Colonic mucosa (tissue), 4 donors: ENCODE data around the gene ATP4A. TPM values are rescaled to one million over a fixed set of nuclear protein-coding genes. Genes with fewer than 3 reads are reported as not detected.

ENCODE experiments used
- DNase-seq: peaks from one replicate; pipeline ENCODE4 v3.0.0-alpha.2; 2020
- H3K27ac ChIP-seq: fragments of 200-600 bp; one replicate; pipeline ENCODE4 v1.8.0; 2021
- H3K27me3 ChIP-seq: fragments of 200-600 bp; one replicate; pipeline ENCODE4 v1.8.0; 2021
- H3K36me3 ChIP-seq: fragments of 200-600 bp; one replicate; pipeline ENCODE4 v1.8.0; 2021
- H3K4me1 ChIP-seq: fragments of 200-600 bp; one replicate; pipeline ENCODE4 v1.8.0; 2021; ENCODE audit warnings: mild to moderate bottlenecking
- H3K4me3 ChIP-seq: fragments of 200-600 bp; one replicate; pipeline ENCODE4 v1.8.0; 2021
- H3K9ac ChIP-seq, 2 donors: one replicate each; pipeline ENCODE4 v1.7.0; 2013; ENCODE audit warnings: control low read depth in 2 of 2, low read depth in 2 of 2, low read length in 2 of 2
- H3K9me3 ChIP-seq: fragments of 200-600 bp; one replicate; pipeline ENCODE4 v1.8.0; 2021
- CTCF ChIP-seq: fragments of 200-600 bp; IDR thresholded peaks from one replicate; pipeline ENCODE4 v1.8.0; 2022; ENCODE audit warnings: antibody characterized with exemption, mild to moderate bottlenecking
- intact Hi-C: fragments of 100-400 bp; cut with DNase I; formaldehyde crosslinking; loops from one replicate; pipeline ENCODE4 v1.14.1; 2022
- total RNA-seq, 2 donors: library from RNA; stranded (reverse); fragmentation: NEBNext Ultra II Directional in 1 of 2; extraction: Animal tissue kit (Norgen Biotek cat#: 25700) in 1 of 2; gene quantifications; one replicate each; pipeline ENCODE4 v1.2.1, GENCODE V29; 2021
- donor health status: healthy.
- donor health status: DM: no; HTN: no; CAD: no.
- donor health status: DM: no; HTN: no; CAD: no.

The ATP4A gene
- not detected for total RNA-seq

- no peaks in the 10 kb centered on the region for H3K9me3 ChIP-seq
- peaks cover under 1% of the 10 kb centered on the region for H3K4me1 ChIP-seq
- H3K36me3 ChIP-seq: no peaks in the 10 kb centered on the region
- no peak within 1 kb of the TSS for H3K27ac ChIP-seq
- no peak for TF ChIP-seq CTCF
- H3K9ac ChIP-seq: no peak within 1 kb of the TSS
- H3K27me3 ChIP-seq: peaks cover 10% of the 10 kb centered on the region
- intact Hi-C loops: no loop called here
- no peak within 1 kb of the TSS for H3K4me3 ChIP-seq
- DNase-seq: no peak
These were observed at the start of gene ATP4A for GRCh38 chr19:35563207-35563829. TSS of gene ATP4A (minus strand) at chr19:35563658. CDS start at chr19:35563629, 29 bp downstream.

DNA sequence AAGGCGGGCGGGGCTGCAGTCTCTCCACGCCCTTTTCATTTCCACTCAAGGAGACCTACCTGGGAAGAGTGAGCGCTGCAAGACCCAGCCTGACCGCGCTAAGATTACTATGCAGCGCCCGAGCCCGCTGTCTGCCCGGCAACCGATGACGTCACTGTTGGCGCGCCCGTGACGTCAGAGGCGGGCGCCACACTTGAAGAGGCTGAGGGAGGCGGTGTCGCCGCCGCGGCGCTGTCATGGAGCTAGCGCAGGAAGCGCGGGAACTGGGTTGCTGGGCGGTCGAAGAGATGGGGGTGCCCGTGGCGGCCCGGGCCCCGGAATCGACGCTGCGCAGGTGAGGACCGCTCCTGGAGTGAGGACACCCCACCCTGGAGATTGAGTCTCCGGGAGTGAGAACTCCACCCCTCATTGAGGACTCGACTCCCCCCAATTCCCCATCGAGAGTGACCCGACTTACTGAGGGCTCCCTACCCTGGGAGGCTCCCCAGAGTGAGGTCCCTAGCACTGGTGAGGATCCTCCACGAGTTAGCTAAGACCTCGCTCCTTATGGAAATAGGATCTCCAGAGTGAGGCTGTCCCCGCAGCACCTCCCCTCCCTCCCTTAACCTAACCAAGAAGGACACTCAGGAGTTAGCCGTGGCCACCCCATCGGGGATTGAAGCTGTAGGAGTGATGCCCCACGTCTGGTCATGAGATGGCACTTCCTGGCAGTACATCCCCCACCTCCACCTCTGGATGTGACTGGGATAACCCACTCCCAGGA is 49.3 kb upstream of the ATP4A start, which contains the start of gene HAUS5:
TSS of gene HAUS5 (plus strand) at position 177 of the 763 bp plus-strand sequence. CDS start at position 237, 60 bp downstream.
- no peaks in the 10 kb centered on the region for H3K9me3 ChIP-seq
- intact Hi-C loops: no loop called here
- H3K36me3 ChIP-seq: no peaks in the 10 kb centered on the region
- TF ChIP-seq CTCF: no peak
- peak within 1 kb of the TSS; percentile 82 to 92 for H3K9ac ChIP-seq
- no peaks in the 10 kb centered on the region for H3K27me3 ChIP-seq
- DNase-seq: peak; percentile 95
- peak within 1 kb of the TSS; percentile 72 for H3K4me3 ChIP-seq
- peaks cover 4% of the 10 kb centered on the region for H3K4me1 ChIP-seq
- peak within 1 kb of the TSS; percentile 40 for H3K27ac ChIP-seq

DNA sequence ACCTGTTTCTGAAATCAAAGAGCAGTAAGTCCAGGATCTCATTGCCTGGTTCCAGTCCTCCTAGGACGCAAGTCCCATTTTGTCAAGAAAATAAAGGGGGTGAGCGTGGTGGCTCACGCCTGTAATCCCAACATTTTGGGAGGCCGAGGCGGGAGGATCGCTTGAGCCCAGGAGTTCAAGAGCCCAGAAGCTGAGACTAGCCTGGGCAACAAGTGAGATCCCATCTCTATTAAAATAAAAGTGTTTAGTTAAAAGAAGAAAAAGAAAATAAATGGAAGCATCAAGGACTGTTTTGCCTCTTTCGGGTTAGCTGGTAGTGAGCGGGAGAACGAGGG is 48.7 kb upstream of the ATP4A start:
- TF ChIP-seq CTCF: no peak
- intact Hi-C loops: no loop called here
- H3K4me3 ChIP-seq: peak overlapping the region; percentile 72
- H3K9ac ChIP-seq: peak overlapping the region in 1 of 2 donors; percentile 92
- peaks cover 4% of the 10 kb centered on the region for H3K4me1 ChIP-seq
- H3K9me3 ChIP-seq: no peaks in the 10 kb centered on the region
- no peak for DNase-seq
- H3K27me3 ChIP-seq: no peaks in the 10 kb centered on the region
- no peak overlapping the region for H3K27ac ChIP-seq
- H3K36me3 ChIP-seq: no peaks in the 10 kb centered on the region

DNA sequence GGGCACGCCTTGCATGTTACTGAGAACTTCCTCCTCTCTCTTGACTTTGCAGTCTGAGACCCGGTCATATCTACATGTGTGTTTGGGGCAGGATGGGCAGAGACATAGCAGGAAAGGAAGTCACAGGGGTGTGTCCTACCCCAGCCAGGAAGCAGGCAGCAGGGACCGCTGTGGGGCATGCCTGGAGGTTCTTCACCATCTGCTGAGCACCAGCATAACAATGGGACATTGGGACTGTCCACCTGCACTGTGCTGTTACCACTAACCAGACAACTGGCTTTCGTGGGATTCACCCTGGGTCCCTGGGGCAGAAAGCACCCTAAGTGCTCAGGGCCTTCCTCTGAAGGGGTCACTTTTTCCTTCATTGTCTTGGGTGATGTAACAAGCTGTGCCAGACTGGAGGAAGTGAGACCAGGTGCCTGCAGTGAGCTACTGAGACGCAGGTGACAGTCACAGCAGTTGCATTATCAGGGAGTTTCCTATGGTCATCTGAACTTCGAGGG is 46.4 kb upstream of the ATP4A start:
- no peak for TF ChIP-seq CTCF
- Histone ChIP-seq H3K27me3 (no peaks in the 10 kb centered on the region), H3K4me3 (no peak overlapping the region), H3K36me3 (no peaks in the 10 kb centered on the region), H3K9ac (no peak overlapping the region), H3K9me3 (no peaks in the 10 kb centered on the region), H3K27ac (no peak overlapping the region), H3K4me1 (peaks cover 4% of the 10 kb centered on the region)
- DNase-seq: no peak
- intact Hi-C loops: no loop called here

GRCh38 chr19:35608251-35608650 is 44.8 kb upstream of the ATP4A start:
- intact Hi-C loops: no loop called here
- no peak for TF ChIP-seq CTCF

More at GRCh38 chr19:35608251-35608650, 44.8 kb upstream of the ATP4A start:
- Histone ChIP-seq H3K4me3 (no peak overlapping the region), H3K27ac (no peak overlapping the region), H3K9me3 (no peaks in the 10 kb centered on the region), H3K9ac (no peak overlapping the region), H3K36me3 (no peaks in the 10 kb centered on the region), H3K4me1 (peaks cover 3% of the 10 kb centered on the region), H3K27me3 (no peaks in the 10 kb centered on the region)
- DNase-seq: no peak
